Endothelial cell of umbilical vein (primary cell): Measurements from ENCODE around the gene PPAN. TPM values are rescaled to one million over a fixed set of nuclear protein-coding genes. Genes with fewer than 3 reads are reported as not detected.

Experiments used
- BruUV-seq: library from RNA; stranded (reverse); fragments of 400-500 nt; replicated peaks from 2 replicates; lab custom pipeline; 2021; lab: Mats Ljungman, UMichigan
- CTCF ChIA-PET: fragments of 300-600, 350-600 bp; sonication (Branson Sonifier 250); formaldehyde crosslinking; loops from one replicate; lab custom pipeline; 2021; ENCODE audit warnings: antibody characterized with exemption, inconsistent platforms; lab: Charles Lee
- POLR2A ChIA-PET: fragments of 300-600, 350-600 bp; sonication (Branson Sonifier 250); formaldehyde crosslinking; loops from one replicate; lab custom pipeline; 2021; ENCODE audit warnings: antibody characterized with exemption, inconsistent platforms; lab: Charles Lee
- DNase-seq: peaks from one replicate; pipeline ENCODE4 v3.0.0-alpha.2; 2011; ENCODE audit warnings: low read depth, low spot score
- FAIRE-seq: peaks from 2 replicates; lab custom pipeline; 2011; peaks lifted over from hg19 to GRCh38; lab: Jason Lieb, UNC
- H2AFZ ChIP-seq: 2 replicates; pipeline ENCODE4 v1.6.0; 2012; ENCODE audit warnings: low read depth, low read length, control low read depth, inconsistent platforms
- H3K27ac ChIP-seq: 2 replicates; pipeline ENCODE4 v1.5.1; 2011; ENCODE audit warnings: low read depth, mild to moderate bottlenecking, control low read depth, low read length, moderate library complexity; ENCODE audit not compliant: insufficient read depth
- H3K27me3 ChIP-seq, 2 experiments: 2 replicates each; pipeline versions ENCODE4 v1.6.0 to v1.6.1; 2011; ENCODE audit warnings: low read length in 2 of 2, mixed read lengths in 1 of 2; ENCODE audit not compliant: control insufficient read depth in 2 of 2, insufficient read depth in 2 of 2
- H3K36me3 ChIP-seq, 2 experiments: 2 replicates in 1 of 2; 3 replicates in 1 of 2; pipeline ENCODE4 v1.5.1; 2011; ENCODE audit warnings: low read length in 2 of 2, mild to moderate bottlenecking in 1 of 2, moderate library complexity in 1 of 2; ENCODE audit not compliant: control insufficient read depth in 2 of 2, insufficient read depth in 2 of 2; ENCODE audit errors: extremely low read depth in 1 of 2
- H3K4me1 ChIP-seq: 3 replicates; pipeline ENCODE4 v1.5.1; 2011; ENCODE audit warnings: mild to moderate bottlenecking, low read length; ENCODE audit not compliant: control insufficient read depth, insufficient read depth; ENCODE audit errors: extremely low read depth
- H3K4me2 ChIP-seq: 2 replicates; pipeline ENCODE4 v1.6.1; 2011; ENCODE audit warnings: low read length, control low read depth, mixed read lengths; ENCODE audit not compliant: insufficient read depth
- H3K4me3 ChIP-seq, 3 experiments: fragments of 200-600 bp in 1 of 3; sonication (generic), shearing (Covaris generic) in 1 of 3; replicated peaks in 1 of 3; 2 replicates each; pipeline ENCODE4 v1.5.1; 2011 to 2016; ENCODE audit warnings: control low read depth in 3 of 3, low read length in 3 of 3, mild to moderate bottlenecking in 2 of 3, inconsistent platforms in 1 of 3, low read depth in 1 of 3, moderate library complexity in 1 of 3; ENCODE audit not compliant: insufficient read depth in 1 of 3
- H3K79me2 ChIP-seq: 2 replicates; pipeline ENCODE4 v1.6.0; 2012; ENCODE audit warnings: low read length, inconsistent platforms; ENCODE audit not compliant: control insufficient read depth, insufficient read depth
- H3K9ac ChIP-seq: replicated peaks from 2 replicates; pipeline ENCODE3; 2011; ENCODE audit warnings: low read length, control low read depth; ENCODE audit not compliant: insufficient read depth; ENCODE audit errors: extremely low read depth
- H3K9me1 ChIP-seq: replicated peaks from 3 replicates; pipeline ENCODE4 v1.6.0; 2011; ENCODE audit warnings: mild to moderate bottlenecking, low read length; ENCODE audit not compliant: control insufficient read depth, insufficient read depth; ENCODE audit errors: extremely low read depth
- H3K9me3 ChIP-seq: replicated peaks from 2 replicates; pipeline ENCODE4 v1.5.1; 2012; ENCODE audit warnings: low read length, inconsistent platforms; ENCODE audit not compliant: control insufficient read depth, insufficient read depth
- H4K20me1 ChIP-seq: replicated peaks from 2 replicates; pipeline ENCODE3; 2011; ENCODE audit warnings: mild to moderate bottlenecking, low read length; ENCODE audit not compliant: control insufficient read depth, insufficient read depth; ENCODE audit errors: extremely low read depth
- FOS ChIP-seq: IDR thresholded peaks from 2 replicates; pipeline ENCODE4 v1.6.1; 2011; ENCODE audit warnings: mild to moderate bottlenecking, low read length, moderate library complexity, borderline replicate concordance; ENCODE audit not compliant: insufficient read depth
- JUN ChIP-seq: IDR thresholded peaks from 2 replicates; pipeline ENCODE4 v1.6.1; 2011; ENCODE audit warnings: borderline replicate concordance, low read depth; ENCODE audit not compliant: insufficient read length, insufficient read depth
- POLR2AphosphoS5 ChIP-seq: IDR thresholded peaks from 2 replicates; pipeline ENCODE4 v1.6.1; 2012; ENCODE audit warnings: low read depth, mild to moderate bottlenecking, control low read depth, low read length, moderate library complexity; ENCODE audit not compliant: insufficient read depth
- dilution Hi-C: fragments of 300-500 bp; cut with MboI; formaldehyde crosslinking; loops from one replicate; pipeline ENCODE4 v1.15.0; 2019; ENCODE audit warnings: low sequenced_read_pairs; ENCODE audit not compliant: extremely low pct_ligation_motif_present
- intact Hi-C: fragments of 100-400 bp; cut with micrococcal nuclease; formaldehyde crosslinking; loops from one replicate; pipeline ENCODE4 v1.10.0; 2022
- polyA plus RNA-seq, 4 experiments: library from polyadenylated mRNA; depleted of rRNA in 3 of 4; stranded (reverse) in 3 of 4; unstranded in 1 of 4; fragments of >200 nt; gene quantifications; 2 replicates each; pipeline versions ENCODE4 v1.2.1 to v1.2.3, GENCODE V29; 2011 to 2012; ENCODE audit warnings: missing spikeins in 1 of 4
- total RNA-seq: library from RNA; stranded (reverse); gene quantifications from 2 replicates; pipeline ENCODE4 v1.2.3, GENCODE V29; 2021
- TF ChIP-seq, protein P1 (sequence below): IDR thresholded peaks from 2 replicates; pipeline ENCODE4 v1.6.1; 2011; ENCODE audit not compliant: insufficient read depth, insufficient read length
- TF ChIP-seq, protein P2 (sequence below), 2 donors: IDR thresholded peaks; 1 replicate in 1 of 2; 2 replicates in 1 of 2; pipeline ENCODE4 v1.5.1; 2011; ENCODE audit warnings: low read length in 2 of 2, mild to moderate bottlenecking in 2 of 2, moderate library complexity in 2 of 2, control low read depth in 1 of 2, inconsistent platforms in 1 of 2, low read depth in 1 of 2; ENCODE audit not compliant: insufficient read depth in 1 of 2; ENCODE audit errors: extremely low read depth in 1 of 2

The PPAN gene
- total and polyA plus RNA-seq, 2 donors (not counting 3 experiments of a cell fraction or from before 2014, with no cell fraction given): 27.6 to 51.6 TPM

DNA sequence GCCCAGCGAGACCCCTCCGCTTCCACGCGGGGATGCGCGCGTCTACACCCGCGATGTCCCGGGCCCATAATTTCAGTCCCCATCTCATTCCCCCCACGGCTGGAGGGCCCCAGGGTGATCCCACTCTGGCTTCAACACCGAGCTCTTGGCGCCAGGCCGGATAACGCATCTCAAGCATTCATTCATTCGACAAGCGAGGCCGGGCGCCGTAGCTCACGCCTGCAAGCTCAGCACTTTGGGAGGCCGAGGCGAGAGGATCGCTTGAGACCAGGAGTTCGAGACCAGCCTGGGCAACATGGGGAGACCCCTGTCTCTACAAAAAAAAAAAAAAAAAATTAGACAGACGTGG, 9.6 kb upstream of the PPAN start:
- TF ChIP-seq, protein P1, sequence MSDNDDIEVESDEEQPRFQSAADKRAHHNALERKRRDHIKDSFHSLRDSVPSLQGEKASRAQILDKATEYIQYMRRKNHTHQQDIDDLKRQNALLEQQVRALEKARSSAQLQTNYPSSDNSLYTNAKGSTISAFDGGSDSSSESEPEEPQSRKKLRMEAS: no peak
- no peak for TF ChIP-seq JUN
- no peak for TF ChIP-seq FOS
- TF ChIP-seq POLR2AphosphoS5: no peak
- TF ChIP-seq, protein P2, sequence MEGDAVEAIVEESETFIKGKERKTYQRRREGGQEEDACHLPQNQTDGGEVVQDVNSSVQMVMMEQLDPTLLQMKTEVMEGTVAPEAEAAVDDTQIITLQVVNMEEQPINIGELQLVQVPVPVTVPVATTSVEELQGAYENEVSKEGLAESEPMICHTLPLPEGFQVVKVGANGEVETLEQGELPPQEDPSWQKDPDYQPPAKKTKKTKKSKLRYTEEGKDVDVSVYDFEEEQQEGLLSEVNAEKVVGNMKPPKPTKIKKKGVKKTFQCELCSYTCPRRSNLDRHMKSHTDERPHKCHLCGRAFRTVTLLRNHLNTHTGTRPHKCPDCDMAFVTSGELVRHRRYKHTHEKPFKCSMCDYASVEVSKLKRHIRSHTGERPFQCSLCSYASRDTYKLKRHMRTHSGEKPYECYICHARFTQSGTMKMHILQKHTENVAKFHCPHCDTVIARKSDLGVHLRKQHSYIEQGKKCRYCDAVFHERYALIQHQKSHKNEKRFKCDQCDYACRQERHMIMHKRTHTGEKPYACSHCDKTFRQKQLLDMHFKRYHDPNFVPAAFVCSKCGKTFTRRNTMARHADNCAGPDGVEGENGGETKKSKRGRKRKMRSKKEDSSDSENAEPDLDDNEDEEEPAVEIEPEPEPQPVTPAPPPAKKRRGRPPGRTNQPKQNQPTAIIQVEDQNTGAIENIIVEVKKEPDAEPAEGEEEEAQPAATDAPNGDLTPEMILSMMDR (IDR thresholded peaks at IDR 0.05; ENCODE audit: extremely low read depth in 1 of 2, insufficient read depth in 1 of 2, low read depth in 1 of 2, low read length in 2 of 2): no peak
- DNase-seq: no peak

More for the DNA sequence above, 9.6 kb upstream of the PPAN start:
- peak overlapping the region; percentile 59 for H3K4me2 ChIP-seq
- dilution Hi-C loops (no loop called here), intact Hi-C loops (loop anchor here (1.0 to 2.0 kb wide), 2 partner anchors 10 to 166 kb away; partner anchors contain the start of gene PPAN)
- H3K9me3 ChIP-seq: no peaks in the 10 kb centered on the region
- H4K20me1 ChIP-seq: no peaks in the 10 kb centered on the region
- H3K27me3 ChIP-seq: peaks cover 0 to 3% of the 10 kb centered on the region in 2 experiments
- H3K79me2 ChIP-seq: no peaks in the 10 kb centered on the region
- no peak overlapping the region for H3K27ac ChIP-seq
- H3K9me1 ChIP-seq: no peaks in the 10 kb centered on the region
- POLR2A ChIA-PET: interaction anchor here (2.0 kb wide), 1 partner anchor 10 kb away, joined by 11 read pairs; the partner anchor contains the start of gene PPAN
- H3K4me1 ChIP-seq: peaks cover 3% of the 10 kb centered on the region
- peak overlapping the region in 1 of 3 experiments; percentile 35 for H3K4me3 ChIP-seq
- H3K9ac ChIP-seq: no peak overlapping the region
- CTCF ChIA-PET: interaction anchor here (0.9 to 2.6 kb wide), 7 partner anchors 10 to 166 kb away, joined by 3 to 17 read pairs (median 6); partner anchors contain the start of gene PPAN
- peaks cover 0 to under 1% of the 10 kb centered on the region in 2 experiments for H3K36me3 ChIP-seq
- FAIRE-seq: no peak
- peak overlapping the region; percentile 94 for H2AFZ ChIP-seq
- no TSS peak for BruUV-seq
